Activated T-helper 2 cell treated with anti-CD3 and anti-CD28 coated beads, Interferon-gamma antibody, Interleukin-2, Interleukin-4, amounts not matched to agents 10 μg/mL and 5 μg/mL and 100 μg/mL, durations not matched to agents 14 hours and 24 hours and 36 hours (primary cell): ENCODE measurements around the gene TSPAN32. TPM values are rescaled to one million over a fixed set of nuclear protein-coding genes. Genes with fewer than 3 reads are reported as not detected.
A peak's percentile ranks its signal among the peaks of the same experiment; 100 is the strongest.

Experiments used
- DNase-seq: peaks from one replicate; pipeline ENCODE4 v3.0.0; 2021; ENCODE audit warnings: low spot score
- H3K27ac Mint-ChIP-seq: one replicate; pipeline ENCODE4 v1.8.0; 2021; ENCODE audit warnings: mixed read lengths
- H3K27me3 Mint-ChIP-seq: one replicate; pipeline ENCODE4 v1.8.0; 2021; ENCODE audit warnings: low read depth, mixed read lengths
- H3K36me3 Mint-ChIP-seq: one replicate; pipeline ENCODE4 v1.8.0; 2021; ENCODE audit warnings: low read depth, mixed read lengths
- H3K4me1 Mint-ChIP-seq: one replicate; pipeline ENCODE4 v1.8.0; 2021; ENCODE audit warnings: low read depth, mixed read lengths
- H3K4me3 Mint-ChIP-seq: one replicate; pipeline ENCODE4 v1.8.0; 2021; ENCODE audit warnings: low read depth, mild to moderate bottlenecking, moderate library complexity, mixed read lengths
- H3K9me3 Mint-ChIP-seq: one replicate; pipeline ENCODE4 v1.8.0; 2021; ENCODE audit warnings: mixed read lengths
- intact Hi-C: fragments of 100-400 bp; cut with micrococcal nuclease; formaldehyde crosslinking; loops from one replicate; pipeline ENCODE4 v1.15.1; 2023
- total RNA-seq: library from RNA; stranded (reverse); gene quantifications from 2 replicates; pipeline ENCODE4 v1.2.3, GENCODE V29; 2022

Gene TSPAN32
- total RNA-seq, 1 donor from 2014 or later = 4.6 TPM

GRCh38 chr11:2298131-2298794 is 3.5 kb upstream of the TSPAN32 start:
- Mint-ChIP-seq H3K4me3 (no peak overlapping the region), H3K9me3 (no peaks in the 10 kb centered on the region), H3K36me3 (no peaks in the 10 kb centered on the region), H3K27me3 (peaks cover 3% of the 10 kb centered on the region), H3K4me1 (peaks cover 21% of the 10 kb centered on the region), H3K27ac (peak overlapping the region; percentile 46)
- DNase-seq = peak; percentile 5
- intact Hi-C loops = no loop called here

GRCh38 chr11:2298795-2299761 is 2.7 kb upstream of the TSPAN32 start:
- H3K4me1 Mint-ChIP-seq = peaks cover 21% of the 10 kb centered on the region
- intact Hi-C loops = loop anchor here (1.0 kb wide), 1 partner anchor 102 kb away; no protein-coding TSS in a partner anchor
- DNase-seq = peak; percentile 7
- H3K36me3 Mint-ChIP-seq = no peaks in the 10 kb centered on the region
- H3K4me3 Mint-ChIP-seq = peak overlapping the region; percentile 39
- H3K9me3 Mint-ChIP-seq = no peaks in the 10 kb centered on the region
- no peaks in the 10 kb centered on the region for H3K27me3 Mint-ChIP-seq
- H3K27ac Mint-ChIP-seq = no peak overlapping the region

GRCh38 chr11:2299773-2300172 is 2.0 kb upstream of the TSPAN32 start:
- peaks cover 21% of the 10 kb centered on the region for H3K4me1 Mint-ChIP-seq
- H3K9me3 Mint-ChIP-seq = no peaks in the 10 kb centered on the region

DNA sequence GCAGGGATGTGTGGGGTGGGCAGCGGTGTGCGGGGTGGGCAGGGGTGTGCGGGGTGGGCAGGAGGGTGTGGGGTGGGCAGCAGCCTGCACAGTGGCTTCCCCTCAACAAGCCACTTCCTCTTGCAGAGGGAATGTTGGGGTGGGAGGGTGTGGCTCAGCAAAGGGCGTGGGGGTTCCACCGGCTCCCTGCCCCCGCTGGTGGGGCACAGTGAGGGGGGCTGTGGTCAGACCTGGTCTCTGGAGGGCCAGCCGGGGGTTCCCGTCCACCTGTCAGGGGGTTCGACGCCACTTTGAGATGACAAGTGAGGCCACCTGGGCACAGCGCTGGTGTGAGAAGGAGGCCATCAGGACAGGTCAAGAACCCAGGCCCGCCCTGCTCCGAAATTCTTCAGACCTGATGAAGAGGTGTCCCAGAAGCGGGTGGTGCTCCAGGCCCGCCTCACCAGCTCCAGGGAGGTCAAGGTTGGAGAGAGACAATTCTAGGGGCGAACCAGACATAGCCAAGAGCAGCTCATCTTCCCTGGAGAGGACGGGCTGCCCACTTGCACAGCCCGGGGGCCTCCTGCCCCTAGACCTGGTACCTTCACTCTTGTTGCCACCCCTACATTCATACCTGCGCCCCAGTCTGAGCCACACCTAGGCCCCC is 1.4 kb upstream of the TSPAN32 start:
- DNase-seq = peak; percentile 8
- H3K4me3 Mint-ChIP-seq = peak overlapping the region; percentile 85
- no peaks in the 10 kb centered on the region for H3K27me3 Mint-ChIP-seq
- intact Hi-C loops = loop anchor here (10.0 kb wide), 2 partner anchors 74 to 594 kb away; partner anchors contain the start of gene CD81
- H3K4me1 Mint-ChIP-seq = peaks cover 21% of the 10 kb centered on the region
- no peaks in the 10 kb centered on the region for H3K36me3 Mint-ChIP-seq
- H3K27ac Mint-ChIP-seq = no peak overlapping the region
- no peaks in the 10 kb centered on the region for H3K9me3 Mint-ChIP-seq

More at GRCh38 chr11:2299773-2300172, 2.0 kb upstream of the TSPAN32 start:
- DNase-seq = no peak
- no peaks in the 10 kb centered on the region for H3K36me3 Mint-ChIP-seq
- intact Hi-C loops = loop anchor here (1.0 to 10.0 kb wide), 3 partner anchors 75 to 595 kb away; partner anchors contain the start of gene CD81
- H3K27me3 Mint-ChIP-seq = no peaks in the 10 kb centered on the region
- peak overlapping the region; percentile 39 for H3K4me3 Mint-ChIP-seq
- no peak overlapping the region for H3K27ac Mint-ChIP-seq

- H3K27ac Mint-ChIP-seq = peak overlapping the region; percentile 89
- no peaks in the 10 kb centered on the region for H3K27me3 Mint-ChIP-seq
- no peak for DNase-seq
- no peaks in the 10 kb centered on the region for H3K36me3 Mint-ChIP-seq
- H3K4me1 Mint-ChIP-seq = peaks cover 28% of the 10 kb centered on the region
- no peaks in the 10 kb centered on the region for H3K9me3 Mint-ChIP-seq
- peak overlapping the region; percentile 85 for H3K4me3 Mint-ChIP-seq
- intact Hi-C loops = loop anchor here (10.0 kb wide), 2 partner anchors 74 to 594 kb away; partner anchors contain the start of gene CD81
Measured at GRCh38 chr11:2300936-2301630, 730 bp upstream of the TSPAN32 start.

DNA sequence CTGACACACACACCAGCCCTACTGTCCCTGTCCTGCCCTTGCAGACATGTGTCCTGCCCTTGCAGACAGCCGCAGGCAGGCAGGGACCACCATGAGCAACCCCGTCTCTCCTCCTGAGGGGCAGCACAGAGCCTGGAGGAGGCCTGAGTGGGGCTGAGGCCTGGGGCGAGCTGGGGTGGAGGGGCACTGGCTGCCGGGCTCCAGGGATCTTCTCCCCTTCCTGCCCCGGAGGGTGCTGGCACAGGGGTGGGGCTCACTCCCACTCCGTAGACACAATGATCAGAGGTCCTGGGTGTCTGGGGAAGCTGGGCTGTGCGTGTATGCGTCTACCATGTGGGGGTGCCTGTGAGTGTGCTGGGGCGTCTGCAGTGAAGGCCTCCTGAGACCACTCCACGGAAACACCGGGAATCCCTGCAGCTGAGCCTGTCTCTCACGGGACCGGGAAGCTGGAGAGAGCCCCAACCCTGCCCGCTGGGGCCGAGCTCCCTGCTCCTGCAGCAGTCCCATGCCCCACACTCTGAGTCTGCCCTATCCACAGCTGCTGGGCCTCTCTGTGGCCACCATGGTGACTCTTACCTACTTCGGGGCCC is 588 bp downstream of the TSPAN32 start:
- Mint-ChIP-seq H3K4me1 (peaks cover 33% of the 10 kb centered on the region), H3K4me3 (peak overlapping the region; percentile 85), H3K36me3 (no peaks in the 10 kb centered on the region), H3K27ac (peak overlapping the region; percentile 89), H3K9me3 (no peaks in the 10 kb centered on the region), H3K27me3 (no peaks in the 10 kb centered on the region)
- DNase-seq = no peak
- intact Hi-C loops = loop anchor here (10.0 kb wide), 2 partner anchors 72 to 592 kb away; partner anchors contain the start of gene CD81

DNA sequence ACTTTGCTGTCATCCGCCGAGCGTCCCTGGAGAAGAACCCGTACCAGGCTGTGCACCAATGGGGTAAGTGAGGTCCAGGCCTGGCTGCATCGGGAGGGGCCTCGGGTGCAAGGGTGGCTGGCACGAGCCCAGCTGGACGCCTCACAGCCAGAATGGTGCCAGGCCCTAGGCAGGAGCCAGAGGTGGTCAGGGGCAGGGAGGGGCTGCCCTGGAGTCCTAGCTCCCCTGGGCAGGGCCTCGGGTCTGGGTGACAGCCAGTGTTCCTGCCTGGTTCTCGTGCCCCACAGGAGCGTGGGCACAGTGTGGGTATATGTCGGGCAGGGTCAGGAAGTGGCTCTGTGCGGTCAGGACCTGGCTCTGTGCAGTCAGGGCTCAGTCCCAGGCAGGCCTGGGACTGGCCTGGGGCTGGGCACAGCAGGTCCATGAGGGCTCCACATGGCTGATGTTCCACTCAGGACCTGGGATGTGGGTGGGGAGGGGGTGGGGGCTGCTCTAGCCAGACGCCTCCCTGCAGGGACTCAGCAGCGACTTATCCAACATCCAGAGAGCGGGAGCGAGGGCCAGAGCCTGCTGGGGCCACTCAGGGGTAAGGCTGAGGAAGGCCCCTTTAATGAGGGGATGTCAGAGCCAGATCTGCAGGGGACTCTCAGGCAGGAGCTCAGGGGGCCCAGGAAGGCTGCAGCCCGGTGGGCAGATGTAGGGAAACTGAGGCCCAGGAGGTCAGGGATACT is 1.2 kb downstream of the TSPAN32 start:
- peak overlapping the region; percentile 85 for H3K4me3 Mint-ChIP-seq
- DNase-seq = no peak
- peaks cover 29% of the 10 kb centered on the region for H3K4me1 Mint-ChIP-seq
- intact Hi-C loops = loop anchor here (10.0 kb wide), 2 partner anchors 72 to 592 kb away; partner anchors contain the start of gene CD81
- no peaks in the 10 kb centered on the region for H3K9me3 Mint-ChIP-seq
- no peaks in the 10 kb centered on the region for H3K36me3 Mint-ChIP-seq
- peak overlapping the region; percentile 67 for H3K27ac Mint-ChIP-seq
- no peaks in the 10 kb centered on the region for H3K27me3 Mint-ChIP-seq

DNA sequence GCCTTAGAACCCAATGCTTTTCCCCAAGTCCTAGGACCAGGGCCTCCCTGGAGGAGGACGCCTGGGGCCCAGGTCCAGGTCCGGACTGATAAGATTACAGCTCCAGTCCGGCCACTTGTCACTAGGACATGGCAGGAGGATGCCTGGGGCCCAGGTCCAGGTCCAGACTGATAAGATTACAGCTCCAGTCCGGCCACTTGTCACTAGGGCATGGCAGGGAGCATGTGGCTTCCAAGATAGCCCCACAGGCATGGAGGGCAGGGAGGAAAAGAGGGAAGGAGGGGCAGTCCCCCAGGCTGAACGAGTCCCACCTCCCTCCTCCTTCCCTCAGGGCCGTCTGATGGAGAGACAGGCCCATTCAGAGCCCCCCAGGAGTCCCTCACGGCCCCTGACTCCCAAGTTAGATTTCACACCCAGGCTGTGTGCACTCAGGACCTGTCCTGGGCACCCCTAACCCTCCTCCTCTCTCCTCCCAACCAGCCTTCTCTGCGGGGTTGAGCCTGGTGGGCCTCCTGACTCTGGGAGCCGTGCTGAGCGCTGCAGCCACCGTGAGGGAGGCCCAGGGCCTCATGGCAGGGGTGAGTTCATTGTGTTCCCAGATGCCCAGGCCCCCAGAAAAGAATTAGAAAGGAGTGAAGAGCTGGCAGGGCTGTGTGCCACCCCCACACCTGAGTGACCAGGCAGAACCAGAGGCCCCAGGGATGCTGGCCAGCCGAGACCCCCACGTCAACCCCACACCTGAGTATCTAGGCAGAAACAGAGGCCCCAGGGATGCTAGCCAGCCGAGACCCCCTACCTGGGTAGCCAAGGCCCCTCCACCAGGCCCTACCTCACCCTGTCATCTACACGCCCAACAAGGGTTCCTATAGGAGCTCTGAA is 2.1 kb downstream of the TSPAN32 start:
- DNase-seq = peak; percentile 4
- H3K27me3 Mint-ChIP-seq = no peaks in the 10 kb centered on the region
- peak overlapping the region; percentile 85 for H3K4me3 Mint-ChIP-seq
- intact Hi-C loops = loop anchor here (10.0 kb wide), 2 partner anchors 71 to 591 kb away; partner anchors contain the start of gene CD81
- H3K36me3 Mint-ChIP-seq = no peaks in the 10 kb centered on the region
- H3K9me3 Mint-ChIP-seq = no peaks in the 10 kb centered on the region
- H3K27ac Mint-ChIP-seq = no peak overlapping the region
- H3K4me1 Mint-ChIP-seq = peaks cover 29% of the 10 kb centered on the region

DNA sequence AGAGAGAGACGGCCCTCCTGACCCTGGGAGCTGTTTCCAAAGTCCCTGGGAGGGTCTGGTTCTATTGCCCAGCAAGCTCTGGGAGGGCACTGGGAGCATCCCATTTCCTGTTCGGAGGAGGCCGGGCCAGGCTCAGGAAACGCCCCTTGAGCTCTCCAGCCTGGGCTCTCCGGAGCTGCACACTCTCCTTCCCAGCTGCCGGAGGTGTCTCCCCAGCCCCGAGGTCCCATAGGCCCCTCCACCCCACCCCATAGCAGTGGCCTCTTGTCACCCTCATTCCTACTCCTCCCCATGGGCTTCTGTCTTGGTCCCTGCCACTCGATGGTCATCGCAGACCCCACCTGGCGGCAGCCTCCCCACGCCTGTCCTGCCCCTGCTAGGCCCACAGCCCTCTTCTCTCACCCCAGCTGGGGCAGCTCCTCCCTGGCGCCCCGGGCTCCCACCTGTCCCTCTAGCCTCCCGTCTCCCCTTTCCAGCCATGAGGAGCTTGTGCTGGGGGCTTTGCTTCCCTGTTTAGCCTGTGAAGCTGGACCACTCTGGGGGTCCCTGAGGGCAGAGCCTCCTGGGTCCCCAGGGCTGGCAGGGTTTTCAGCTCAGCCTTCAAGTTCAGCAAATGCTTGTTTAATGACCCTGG is 2.8 kb downstream of the TSPAN32 start:
- peak; percentile 7 for DNase-seq
- Mint-ChIP-seq H3K36me3 (no peaks in the 10 kb centered on the region), H3K27me3 (no peaks in the 10 kb centered on the region), H3K4me1 (peaks cover 25% of the 10 kb centered on the region), H3K9me3 (no peaks in the 10 kb centered on the region), H3K27ac (no peak overlapping the region), H3K4me3 (no peak overlapping the region)
- intact Hi-C loops = loop anchor here (1.0 to 10.0 kb wide), 5 partner anchors 70 to 590 kb away; partner anchors contain the start of genes CD81 and TSSC4

GRCh38 chr11:2305140-2305778 is 3.4 kb downstream of the TSPAN32 start:
- DNase-seq = peak; percentile 69
- Mint-ChIP-seq H3K4me1 (peaks cover 25% of the 10 kb centered on the region), H3K27me3 (no peaks in the 10 kb centered on the region), H3K9me3 (no peaks in the 10 kb centered on the region), H3K27ac (no peak overlapping the region), H3K4me3 (peak overlapping the region; percentile 59), H3K36me3 (no peaks in the 10 kb centered on the region)
- intact Hi-C loops = loop anchor here (1.0 to 10.0 kb wide), 5 partner anchors 70 to 590 kb away; partner anchors contain the start of genes CD81 and TSSC4
